HG03064 (cell line): ENCODE measurements around the gene C5orf58.
A peak's percentile ranks its signal among the peaks of the same experiment; 100 is the strongest.

Source experiments
- ATAC-seq: cut with Tn5 transposase; IDR thresholded peaks from one replicate; pipeline ENCODE4 v1.9.1; 2021; ENCODE audit warnings: low read depth; ENCODE audit not compliant: unreplicated experiment

C5orf58 gene

DNA sequence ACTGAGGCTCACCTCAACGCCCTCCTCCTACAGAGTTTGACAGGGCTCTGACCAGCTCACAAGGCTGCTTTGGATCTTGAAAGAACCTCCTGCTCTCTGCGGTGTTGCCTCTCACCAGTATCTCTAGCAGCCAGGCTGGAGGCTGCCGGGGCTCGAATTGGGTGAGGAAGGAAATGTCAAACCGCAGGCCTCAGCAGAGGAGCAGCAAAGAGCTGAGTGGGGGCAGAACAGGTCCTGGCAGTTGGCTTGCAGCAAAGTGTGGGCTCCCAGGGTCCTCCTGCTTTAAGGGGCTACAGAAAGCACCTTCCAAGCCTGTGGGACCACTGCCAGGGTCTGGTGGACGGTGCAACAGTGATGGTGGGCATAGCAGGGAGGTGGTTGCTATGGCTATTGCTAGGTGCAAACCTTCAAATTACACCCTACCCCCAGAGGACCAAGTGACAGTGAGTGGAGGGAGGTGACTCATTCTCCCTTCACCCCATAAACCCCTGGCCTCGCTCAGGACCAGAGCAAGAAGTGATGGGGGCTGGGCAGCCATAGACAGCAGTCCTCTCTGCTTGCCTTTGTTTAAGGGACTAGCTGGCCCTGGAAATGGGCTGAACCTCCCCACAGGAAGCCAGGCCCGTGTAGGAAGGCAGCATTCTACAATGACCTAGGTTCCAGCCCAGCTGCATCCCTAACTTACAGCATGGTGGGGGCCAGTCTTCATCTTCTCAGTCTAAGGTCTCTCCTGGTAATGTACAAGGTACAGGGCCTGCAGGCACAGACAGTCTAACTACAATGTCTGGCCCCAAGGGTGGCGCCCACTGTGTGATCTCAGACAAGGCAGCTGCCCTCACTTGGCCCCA, 46.0 kb downstream of the C5orf58 start:
- ATAC-seq: peak; percentile 82

GRCh38 chr5:170279459-170279817, 46.7 kb downstream of the C5orf58 start:
- ATAC-seq: no peak

- ATAC-seq: no peak
Measured at GRCh38 chr5:170280011-170280493, 47.3 kb downstream of the C5orf58 start.

- ATAC-seq: no peak
Measured at GRCh38 chr5:170283296-170283695, 50.5 kb downstream of the C5orf58 start.

GRCh38 chr5:170284231-170284630, 51.4 kb downstream of the C5orf58 start:
- ATAC-seq: no peak

GRCh38 chr5:170285181-170285580, 52.4 kb downstream of the C5orf58 start:
- no peak for ATAC-seq

DNA sequence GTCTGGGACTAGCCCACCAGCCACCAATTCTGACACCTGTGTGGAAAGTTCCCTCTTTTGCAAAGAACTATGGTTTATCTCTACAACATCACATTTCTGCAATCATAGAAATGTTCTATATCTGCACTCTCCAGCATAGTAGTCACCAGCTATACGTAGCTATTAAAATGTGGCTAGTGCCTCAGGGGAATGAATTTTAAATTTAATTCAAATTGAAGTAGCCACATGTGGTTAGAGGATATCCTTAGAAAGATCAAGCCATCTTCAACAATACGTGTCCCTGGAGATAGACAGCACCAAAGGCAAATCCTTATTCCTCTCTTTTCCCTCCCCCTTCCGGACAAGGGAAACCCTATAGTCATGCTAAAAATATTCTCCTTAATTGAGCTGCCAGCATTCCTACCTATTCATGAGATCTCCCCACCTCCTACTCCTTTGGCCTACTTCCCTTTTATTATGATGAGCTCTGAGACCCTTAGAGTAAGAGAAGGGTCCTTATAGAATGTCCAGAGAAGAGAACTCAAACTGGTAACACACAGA, 53.7 kb downstream of the C5orf58 start:
- no peak for ATAC-seq

DNA sequence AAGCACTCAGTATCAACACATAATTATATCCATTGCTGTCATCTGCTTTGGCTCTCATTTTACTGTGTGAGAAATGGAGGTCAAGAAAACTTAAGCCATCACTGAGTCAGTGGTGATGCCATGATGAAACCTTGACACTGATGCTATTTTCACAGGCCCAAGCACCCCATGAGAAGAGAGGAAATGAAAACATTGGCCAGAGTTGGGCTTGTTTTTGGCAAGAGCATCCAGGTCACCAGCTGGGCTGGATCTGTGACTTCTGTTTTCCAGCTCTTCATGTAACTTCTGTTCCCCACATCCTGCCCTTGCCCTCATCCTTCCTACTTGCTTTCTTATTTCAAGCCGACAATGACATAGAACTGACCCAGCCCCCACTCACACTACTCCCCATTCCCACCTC, 54.7 kb downstream of the C5orf58 start:
- ATAC-seq: no peak

GRCh38 chr5:170288151-170288550, 55.4 kb downstream of the C5orf58 start:
- ATAC-seq: no peak

- ATAC-seq: no peak
Measured at GRCh38 chr5:170288551-170288950, 55.8 kb downstream of the C5orf58 start.

GRCh38 chr5:170289121-170289520, 56.3 kb downstream of the C5orf58 start:
- ATAC-seq: no peak

GRCh38 chr5:170289764-170290163, 57.0 kb downstream of the C5orf58 start:
- no peak for ATAC-seq

DNA sequence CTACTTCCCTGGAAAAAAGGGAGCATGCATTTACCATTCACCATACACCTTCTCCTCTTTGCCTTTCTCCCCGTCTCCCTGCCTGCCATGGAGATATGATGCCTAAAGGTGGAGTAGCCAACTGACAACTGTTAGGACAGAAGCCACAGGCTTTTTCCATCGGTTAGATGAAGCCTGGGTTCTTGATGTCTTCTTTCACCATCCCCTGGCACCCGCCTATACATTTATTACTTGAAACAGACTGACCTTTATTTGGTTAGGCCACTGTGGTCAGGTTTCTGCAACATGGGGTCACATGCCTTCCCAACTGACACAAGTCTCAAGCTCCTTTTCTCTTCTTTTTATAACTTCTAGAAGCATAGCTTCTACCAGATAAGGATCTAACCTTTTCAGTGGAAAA, 57.7 kb downstream of the C5orf58 start:
- no peak for ATAC-seq

DNA sequence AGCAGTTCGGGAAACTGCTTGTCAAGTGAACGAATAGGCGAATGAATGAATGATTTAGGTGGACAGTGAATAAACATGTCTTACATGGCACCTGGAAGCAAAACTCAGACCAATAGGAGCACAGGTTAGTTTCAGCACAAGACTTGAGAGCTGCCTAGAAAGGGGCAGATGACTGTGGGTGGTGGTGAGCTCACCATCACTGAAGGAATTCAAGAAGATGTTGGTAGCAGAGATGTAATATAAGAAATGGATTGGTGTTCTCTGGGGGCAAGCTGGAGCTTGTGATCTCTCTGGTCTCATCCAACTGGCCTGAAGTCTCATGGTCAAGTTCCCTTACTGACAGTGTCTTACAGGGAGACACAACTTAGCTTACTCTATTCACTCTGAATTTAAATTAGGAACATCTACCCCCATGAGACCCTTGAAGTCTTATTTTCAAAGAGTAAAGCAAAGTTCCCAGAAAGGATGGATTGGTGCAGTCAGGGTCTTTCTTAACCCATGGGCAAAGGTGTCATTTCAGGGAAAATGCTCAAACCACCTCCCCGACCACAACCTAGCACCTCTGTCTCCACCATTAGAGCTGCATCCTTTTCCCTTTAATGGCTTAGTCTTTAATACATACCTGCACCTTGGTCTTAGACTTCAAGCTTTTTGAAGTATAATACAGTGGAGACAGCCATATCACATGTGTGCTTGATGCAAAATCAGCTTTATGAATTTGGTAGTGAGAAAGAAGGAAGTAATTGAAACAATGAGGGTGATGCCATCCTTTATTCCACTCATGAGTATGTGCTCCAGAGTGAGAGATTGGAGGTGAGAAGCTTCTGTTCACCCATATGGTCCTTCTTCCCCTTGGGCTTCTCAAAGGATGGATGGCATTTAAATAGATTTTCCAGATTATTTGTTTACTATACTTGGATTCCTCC, 59.7 kb downstream of the C5orf58 start:
- no peak for ATAC-seq

GRCh38 chr5:170293273-170293672, 60.5 kb downstream of the C5orf58 start:
- peak; percentile 65 for ATAC-seq

- ATAC-seq: no peak
Measured at GRCh38 chr5:170294057-170294456, 61.3 kb downstream of the C5orf58 start.

DNA sequence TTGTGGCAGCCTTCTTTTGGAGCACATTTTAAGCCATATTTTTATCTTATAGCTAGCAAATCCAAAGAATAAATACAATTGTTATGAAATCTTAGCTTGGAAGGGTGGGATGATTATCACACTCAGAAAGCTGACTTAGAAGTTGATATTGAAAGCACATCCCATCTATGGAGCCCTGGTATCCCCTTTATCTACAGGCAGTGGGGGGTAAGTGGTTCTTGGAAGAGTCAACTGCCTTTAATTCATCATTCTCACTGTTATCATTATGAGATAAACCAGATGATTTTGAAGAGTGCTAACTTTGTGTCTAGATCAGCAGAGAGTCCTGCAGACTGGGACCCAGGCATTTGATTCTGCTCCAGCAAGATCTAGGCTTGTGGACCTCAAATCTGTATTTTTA, 61.8 kb downstream of the C5orf58 start:
- no peak for ATAC-seq
